GM23338 (cell line): ENCODE data around the gene HBD. TPM values are rescaled to one million over a fixed set of nuclear protein-coding genes. Genes with fewer than 3 reads are reported as not detected.

ENCODE experiments used
- ATAC-seq: fragments of 200-7000 bp; cut with Tn5 transposase; 3 replicates; pipeline ENCODE4 v1.9.1; 2020
- DNase-seq: peaks from one replicate; pipeline ENCODE4 v3.0.0-alpha.2; 2015; ENCODE audit warnings: low spot score
- H2AFZ ChIP-seq: fragments of 200-600 bp; sonication (generic); 2 replicates; pipeline ENCODE4 v1.8.0; 2016; ENCODE audit warnings: antibody characterized with exemption, mild to moderate bottlenecking, moderate library complexity
- H3F3A ChIP-seq: fragments of 200-600 bp; sonication (generic); replicated peaks from 2 replicates; pipeline ENCODE4 v1.8.0; 2017; ENCODE audit warnings: antibody characterized with exemption, mixed run types, low read depth
- H3K27ac ChIP-seq: fragments of 200-600 bp; sonication (generic); 2 replicates; pipeline ENCODE4 v1.6.1; 2016; ENCODE audit warnings: low read depth
- H3K27me3 ChIP-seq: fragments of 200-600 bp; sonication (generic); 2 replicates; pipeline ENCODE4 v1.8.0; 2016; ENCODE audit warnings: mild to moderate bottlenecking, mixed run types, moderate library complexity; ENCODE audit not compliant: insufficient read depth
- H3K36me3 ChIP-seq: fragments of 200-600 bp; sonication (generic); 2 replicates; pipeline ENCODE4 v1.8.0; 2016; ENCODE audit warnings: mild to moderate bottlenecking; ENCODE audit not compliant: insufficient read depth
- H3K4me1 ChIP-seq: fragments of 200-600 bp; sonication (generic); 2 replicates; pipeline ENCODE4 v1.8.0; 2016; ENCODE audit warnings: mild to moderate bottlenecking, moderate library complexity; ENCODE audit not compliant: insufficient read depth
- H3K4me2 ChIP-seq: fragments of 200-600 bp; sonication (generic); 2 replicates; pipeline ENCODE4 v1.7.1; 2017; ENCODE audit warnings: mixed run types
- H3K4me3 ChIP-seq: fragments of 200-600 bp; sonication (generic); 2 replicates; pipeline ENCODE4 v1.6.1; 2016; ENCODE audit warnings: mixed run types
- H3K79me2 ChIP-seq: fragments of 200-600 bp; sonication (generic); replicated peaks from 2 replicates; pipeline ENCODE4 v1.8.0; 2017; ENCODE audit warnings: mild to moderate bottlenecking; ENCODE audit not compliant: insufficient read depth
- H3K9me2 ChIP-seq: fragments of 200-600 bp; sonication (generic); 2 replicates; pipeline ENCODE4 v1.8.0; 2017; ENCODE audit not compliant: insufficient read depth
- H4K20me1 ChIP-seq: fragments of 200-600 bp; sonication (generic); replicated peaks from 2 replicates; pipeline ENCODE4 v1.8.0; 2017; ENCODE audit warnings: mild to moderate bottlenecking; ENCODE audit not compliant: insufficient read depth
- H3K27ac Mint-ChIP-seq: 2 replicates; pipeline ENCODE4 v1.8.0; 2020; ENCODE audit warnings: inconsistent platforms, mild to moderate bottlenecking, moderate library complexity, mixed read lengths
- H3K27me3 Mint-ChIP-seq: 3 replicates; pipeline ENCODE4 v1.8.0; 2022; ENCODE audit warnings: low read depth, mild to moderate bottlenecking, moderate library complexity, mixed read lengths, inconsistent platforms; ENCODE audit not compliant: insufficient read depth, poor library complexity
- H3K36me3 Mint-ChIP-seq: 3 replicates; pipeline ENCODE4 v1.8.0; 2021; ENCODE audit warnings: low read depth, mild to moderate bottlenecking, inconsistent platforms, moderate library complexity, mixed read lengths
- H3K4me1 Mint-ChIP-seq: 3 replicates; pipeline ENCODE4 v1.8.0; 2020; ENCODE audit warnings: mild to moderate bottlenecking, inconsistent platforms, mixed read lengths
- H3K4me3 Mint-ChIP-seq: 3 replicates; pipeline ENCODE4 v1.8.0; 2021; ENCODE audit warnings: moderate library complexity, mild to moderate bottlenecking, inconsistent platforms, mixed read lengths
- H3K9me3 Mint-ChIP-seq: 3 replicates; pipeline ENCODE4 v1.8.0; 2020; ENCODE audit warnings: moderate library complexity, mild to moderate bottlenecking, inconsistent platforms, mixed read lengths
- CREB1 ChIP-seq: fragments of 250-450 bp; sonication (Bioruptor Pico); IDR thresholded peaks from 2 replicates; pipeline ENCODE4 v1.5.0; 2020; ENCODE audit warnings: low read depth, mild to moderate bottlenecking, moderate library complexity
- EZH2 ChIP-seq: fragments of 200-600 bp; sonication (generic); IDR thresholded peaks from one replicate; pipeline ENCODE4 v1.8.0; 2017; ENCODE audit warnings: antibody characterized with exemption, mild to moderate bottlenecking, low read depth; ENCODE audit not compliant: unreplicated experiment
- EZH2phosphoT487 ChIP-seq: fragments of 200-600 bp; sonication (generic); IDR thresholded peaks from one replicate; pipeline ENCODE4 v1.8.1; 2018; ENCODE audit warnings: antibody characterized with exemption; ENCODE audit not compliant: unreplicated experiment
- JUNB ChIP-seq: IDR thresholded peaks from one replicate; pipeline ENCODE4 v1.6.1; 2016; ENCODE audit warnings: antibody characterized with exemption; ENCODE audit not compliant: unreplicated experiment
- NANOG ChIP-seq: IDR thresholded peaks from 2 replicates; pipeline ENCODE4 v1.6.1; 2016; ENCODE audit warnings: antibody characterized with exemption, borderline replicate concordance
- POLR2AphosphoS5 ChIP-seq: IDR thresholded peaks from 2 replicates; pipeline ENCODE4 v1.6.1; 2016; ENCODE audit warnings: antibody characterized with exemption, low read depth
- STAT1 ChIP-seq: IDR thresholded peaks from one replicate; pipeline ENCODE4 v1.6.1; 2016; ENCODE audit warnings: antibody characterized with exemption; ENCODE audit not compliant: unreplicated experiment
- ZNF114 ChIP-seq: fragments of 250-450 bp; sonication (Bioruptor Pico); IDR thresholded peaks from 2 replicates; pipeline ENCODE4 v1.5.0; 2020; ENCODE audit warnings: mild to moderate bottlenecking, moderate library complexity
- ZNF331 ChIP-seq: fragments of 250-450 bp; sonication (Bioruptor Pico); IDR thresholded peaks from 2 replicates; pipeline ENCODE4 v1.5.0; 2020; ENCODE audit warnings: low read depth, mild to moderate bottlenecking, moderate library complexity
- polyA plus RNA-seq: library from polyadenylated mRNA; unstranded; fragments of >200 nt; fragmentation: Nextera tagmentation; extraction: Ambion mirVana; gene quantifications from 2 replicates; pipeline ENCODE4 v1.2.1, GENCODE V29; 2016
- total RNA-seq: library from RNA; depleted of rRNA; stranded (reverse); fragments of >200 nt; shearing (Covaris generic); gene quantifications from 2 replicates; pipeline ENCODE4 v1.2.3, GENCODE V29; 2014
- TF ChIP-seq, protein P1 (sequence below), 2 experiments: fragments of 200-600 bp in 1 of 2; sonication (generic) in 1 of 2; conservative IDR thresholded peaks; 2 replicates each; pipeline versions ENCODE4 v1.5.1 to v1.6.1; 2016 to 2017; ENCODE audit warnings: antibody characterized with exemption in 2 of 2, low read depth in 2 of 2, mild to moderate bottlenecking in 2 of 2, moderate library complexity in 1 of 2
- TF ChIP-seq, protein P2 (sequence below): IDR thresholded peaks from 2 replicates; pipeline ENCODE4 v1.6.1; 2016; ENCODE audit warnings: antibody characterized with exemption
- TF ChIP-seq, protein P3 (sequence below): fragments of 250-450 bp; sonication (Bioruptor Pico); IDR thresholded peaks from 2 replicates; pipeline ENCODE4 v1.5.0; 2020; ENCODE audit warnings: mild to moderate bottlenecking, moderate library complexity
- TF ChIP-seq, protein P4 (sequence below): IDR thresholded peaks from one replicate; pipeline ENCODE4 v1.6.1; 2018; ENCODE audit warnings: antibody characterized with exemption; ENCODE audit not compliant: unreplicated experiment

The HBD gene
- total and polyA plus RNA-seq, 2 experiments from 2014 or later: not detected

- TF ChIP-seq EZH2 (no peak), EZH2phosphoT487 (no peak), JUNB (no peak)
Measured at GRCh38 chr11:5198285-5198684, 36.0 kb downstream of the HBD start (continued).

- H3K27me3 Mint-ChIP-seq: peaks cover 2% of the 10 kb centered on the region
- Histone ChIP-seq H3K4me1 (no peaks in the 10 kb centered on the region), H3K4me3 (no peak overlapping the region), H3K27ac (no peak overlapping the region), H3K79me2 (no peaks in the 10 kb centered on the region), H3F3A (no peaks in the 10 kb centered on the region), H2AFZ (no peak overlapping the region), H3K9me2 (no peaks in the 10 kb centered on the region), H3K36me3 (no peaks in the 10 kb centered on the region), H3K4me2 (no peak overlapping the region), H3K27me3 (no peaks in the 10 kb centered on the region), H4K20me1 (no peaks in the 10 kb centered on the region)
- DNase-seq (no peak), ATAC-seq (no peak)
- no peak overlapping the region for H3K27ac Mint-ChIP-seq
- H3K4me1 Mint-ChIP-seq: peaks cover 8% of the 10 kb centered on the region; the same call in 2 of the 3 replicates
- peaks cover 3% of the 10 kb centered on the region; the same call in 1 of the 3 replicates for H3K9me3 Mint-ChIP-seq
- TF ChIP-seq, protein P1, sequence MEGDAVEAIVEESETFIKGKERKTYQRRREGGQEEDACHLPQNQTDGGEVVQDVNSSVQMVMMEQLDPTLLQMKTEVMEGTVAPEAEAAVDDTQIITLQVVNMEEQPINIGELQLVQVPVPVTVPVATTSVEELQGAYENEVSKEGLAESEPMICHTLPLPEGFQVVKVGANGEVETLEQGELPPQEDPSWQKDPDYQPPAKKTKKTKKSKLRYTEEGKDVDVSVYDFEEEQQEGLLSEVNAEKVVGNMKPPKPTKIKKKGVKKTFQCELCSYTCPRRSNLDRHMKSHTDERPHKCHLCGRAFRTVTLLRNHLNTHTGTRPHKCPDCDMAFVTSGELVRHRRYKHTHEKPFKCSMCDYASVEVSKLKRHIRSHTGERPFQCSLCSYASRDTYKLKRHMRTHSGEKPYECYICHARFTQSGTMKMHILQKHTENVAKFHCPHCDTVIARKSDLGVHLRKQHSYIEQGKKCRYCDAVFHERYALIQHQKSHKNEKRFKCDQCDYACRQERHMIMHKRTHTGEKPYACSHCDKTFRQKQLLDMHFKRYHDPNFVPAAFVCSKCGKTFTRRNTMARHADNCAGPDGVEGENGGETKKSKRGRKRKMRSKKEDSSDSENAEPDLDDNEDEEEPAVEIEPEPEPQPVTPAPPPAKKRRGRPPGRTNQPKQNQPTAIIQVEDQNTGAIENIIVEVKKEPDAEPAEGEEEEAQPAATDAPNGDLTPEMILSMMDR (conservative IDR thresholded peaks at IDR 0.05; ENCODE audit: low read depth in 2 of 2): no peak
- TF ChIP-seq JUNB: no peak
- TF ChIP-seq, protein P2, sequence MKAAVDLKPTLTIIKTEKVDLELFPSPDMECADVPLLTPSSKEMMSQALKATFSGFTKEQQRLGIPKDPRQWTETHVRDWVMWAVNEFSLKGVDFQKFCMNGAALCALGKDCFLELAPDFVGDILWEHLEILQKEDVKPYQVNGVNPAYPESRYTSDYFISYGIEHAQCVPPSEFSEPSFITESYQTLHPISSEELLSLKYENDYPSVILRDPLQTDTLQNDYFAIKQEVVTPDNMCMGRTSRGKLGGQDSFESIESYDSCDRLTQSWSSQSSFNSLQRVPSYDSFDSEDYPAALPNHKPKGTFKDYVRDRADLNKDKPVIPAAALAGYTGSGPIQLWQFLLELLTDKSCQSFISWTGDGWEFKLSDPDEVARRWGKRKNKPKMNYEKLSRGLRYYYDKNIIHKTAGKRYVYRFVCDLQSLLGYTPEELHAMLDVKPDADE: no peak
- no peak for TF ChIP-seq ZNF114
- no peak for TF ChIP-seq ZNF331 (CRISPR knock-in tag)
- TF ChIP-seq, protein P3, sequence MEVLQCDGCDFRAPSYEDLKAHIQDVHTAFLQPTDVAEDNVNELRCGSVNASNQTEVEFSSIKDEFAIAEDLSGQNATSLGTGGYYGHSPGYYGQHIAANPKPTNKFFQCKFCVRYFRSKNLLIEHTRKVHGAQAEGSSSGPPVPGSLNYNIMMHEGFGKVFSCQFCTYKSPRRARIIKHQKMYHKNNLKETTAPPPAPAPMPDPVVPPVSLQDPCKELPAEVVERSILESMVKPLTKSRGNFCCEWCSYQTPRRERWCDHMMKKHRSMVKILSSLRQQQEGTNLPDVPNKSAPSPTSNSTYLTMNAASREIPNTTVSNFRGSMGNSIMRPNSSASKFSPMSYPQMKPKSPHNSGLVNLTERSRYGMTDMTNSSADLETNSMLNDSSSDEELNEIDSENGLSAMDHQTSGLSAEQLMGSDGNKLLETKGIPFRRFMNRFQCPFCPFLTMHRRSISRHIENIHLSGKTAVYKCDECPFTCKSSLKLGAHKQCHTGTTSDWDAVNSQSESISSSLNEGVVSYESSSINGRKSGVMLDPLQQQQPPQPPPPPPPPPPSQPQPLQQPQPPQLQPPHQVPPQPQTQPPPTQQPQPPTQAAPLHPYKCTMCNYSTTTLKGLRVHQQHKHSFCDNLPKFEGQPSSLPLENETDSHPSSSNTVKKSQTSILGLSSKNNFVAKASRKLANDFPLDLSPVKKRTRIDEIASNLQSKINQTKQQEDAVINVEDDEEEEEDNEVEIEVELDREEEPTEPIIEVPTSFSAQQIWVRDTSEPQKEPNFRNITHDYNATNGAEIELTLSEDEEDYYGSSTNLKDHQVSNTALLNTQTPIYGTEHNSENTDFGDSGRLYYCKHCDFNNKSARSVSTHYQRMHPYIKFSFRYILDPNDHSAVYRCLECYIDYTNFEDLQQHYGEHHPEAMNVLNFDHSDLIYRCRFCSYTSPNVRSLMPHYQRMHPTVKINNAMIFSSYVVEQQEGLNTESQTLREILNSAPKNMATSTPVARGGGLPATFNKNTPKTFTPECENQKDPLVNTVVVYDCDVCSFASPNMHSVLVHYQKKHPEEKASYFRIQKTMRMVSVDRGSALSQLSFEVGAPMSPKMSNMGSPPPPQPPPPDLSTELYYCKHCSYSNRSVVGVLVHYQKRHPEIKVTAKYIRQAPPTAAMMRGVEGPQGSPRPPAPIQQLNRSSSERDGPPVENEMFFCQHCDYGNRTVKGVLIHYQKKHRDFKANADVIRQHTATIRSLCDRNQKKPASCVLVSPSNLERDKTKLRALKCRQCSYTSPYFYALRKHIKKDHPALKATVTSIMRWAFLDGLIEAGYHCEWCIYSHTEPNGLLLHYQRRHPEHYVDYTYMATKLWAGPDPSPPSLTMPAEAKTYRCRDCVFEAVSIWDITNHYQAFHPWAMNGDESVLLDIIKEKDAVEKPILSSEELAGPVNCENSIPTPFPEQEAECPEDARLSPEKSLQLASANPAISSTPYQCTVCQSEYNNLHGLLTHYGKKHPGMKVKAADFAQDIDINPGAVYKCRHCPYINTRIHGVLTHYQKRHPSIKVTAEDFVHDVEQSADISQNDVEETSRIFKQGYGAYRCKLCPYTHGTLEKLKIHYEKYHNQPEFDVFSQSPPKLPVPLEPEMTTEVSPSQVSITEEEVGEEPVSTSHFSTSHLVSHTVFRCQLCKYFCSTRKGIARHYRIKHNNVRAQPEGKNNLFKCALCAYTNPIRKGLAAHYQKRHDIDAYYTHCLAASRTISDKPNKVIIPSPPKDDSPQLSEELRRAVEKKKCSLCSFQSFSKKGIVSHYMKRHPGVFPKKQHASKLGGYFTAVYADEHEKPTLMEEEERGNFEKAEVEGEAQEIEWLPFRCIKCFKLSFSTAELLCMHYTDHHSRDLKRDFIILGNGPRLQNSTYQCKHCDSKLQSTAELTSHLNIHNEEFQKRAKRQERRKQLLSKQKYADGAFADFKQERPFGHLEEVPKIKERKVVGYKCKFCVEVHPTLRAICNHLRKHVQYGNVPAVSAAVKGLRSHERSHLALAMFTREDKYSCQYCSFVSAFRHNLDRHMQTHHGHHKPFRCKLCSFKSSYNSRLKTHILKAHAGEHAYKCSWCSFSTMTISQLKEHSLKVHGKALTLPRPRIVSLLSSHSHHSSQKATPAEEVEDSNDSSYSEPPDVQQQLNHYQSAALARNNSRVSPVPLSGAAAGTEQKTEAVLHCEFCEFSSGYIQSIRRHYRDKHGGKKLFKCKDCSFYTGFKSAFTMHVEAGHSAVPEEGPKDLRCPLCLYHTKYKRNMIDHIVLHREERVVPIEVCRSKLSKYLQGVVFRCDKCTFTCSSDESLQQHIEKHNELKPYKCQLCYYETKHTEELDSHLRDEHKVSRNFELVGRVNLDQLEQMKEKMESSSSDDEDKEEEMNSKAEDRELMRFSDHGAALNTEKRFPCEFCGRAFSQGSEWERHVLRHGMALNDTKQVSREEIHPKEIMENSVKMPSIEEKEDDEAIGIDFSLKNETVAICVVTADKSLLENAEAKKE: no peak
- TF ChIP-seq CREB1 (CRISPR knock-in tag): no peak
- TF ChIP-seq STAT1: no peak
- no peak for TF ChIP-seq EZH2phosphoT487
- no peak for TF ChIP-seq POLR2AphosphoS5
- no peak for TF ChIP-seq EZH2
- no peak for TF ChIP-seq NANOG
- TF ChIP-seq, protein P4, sequence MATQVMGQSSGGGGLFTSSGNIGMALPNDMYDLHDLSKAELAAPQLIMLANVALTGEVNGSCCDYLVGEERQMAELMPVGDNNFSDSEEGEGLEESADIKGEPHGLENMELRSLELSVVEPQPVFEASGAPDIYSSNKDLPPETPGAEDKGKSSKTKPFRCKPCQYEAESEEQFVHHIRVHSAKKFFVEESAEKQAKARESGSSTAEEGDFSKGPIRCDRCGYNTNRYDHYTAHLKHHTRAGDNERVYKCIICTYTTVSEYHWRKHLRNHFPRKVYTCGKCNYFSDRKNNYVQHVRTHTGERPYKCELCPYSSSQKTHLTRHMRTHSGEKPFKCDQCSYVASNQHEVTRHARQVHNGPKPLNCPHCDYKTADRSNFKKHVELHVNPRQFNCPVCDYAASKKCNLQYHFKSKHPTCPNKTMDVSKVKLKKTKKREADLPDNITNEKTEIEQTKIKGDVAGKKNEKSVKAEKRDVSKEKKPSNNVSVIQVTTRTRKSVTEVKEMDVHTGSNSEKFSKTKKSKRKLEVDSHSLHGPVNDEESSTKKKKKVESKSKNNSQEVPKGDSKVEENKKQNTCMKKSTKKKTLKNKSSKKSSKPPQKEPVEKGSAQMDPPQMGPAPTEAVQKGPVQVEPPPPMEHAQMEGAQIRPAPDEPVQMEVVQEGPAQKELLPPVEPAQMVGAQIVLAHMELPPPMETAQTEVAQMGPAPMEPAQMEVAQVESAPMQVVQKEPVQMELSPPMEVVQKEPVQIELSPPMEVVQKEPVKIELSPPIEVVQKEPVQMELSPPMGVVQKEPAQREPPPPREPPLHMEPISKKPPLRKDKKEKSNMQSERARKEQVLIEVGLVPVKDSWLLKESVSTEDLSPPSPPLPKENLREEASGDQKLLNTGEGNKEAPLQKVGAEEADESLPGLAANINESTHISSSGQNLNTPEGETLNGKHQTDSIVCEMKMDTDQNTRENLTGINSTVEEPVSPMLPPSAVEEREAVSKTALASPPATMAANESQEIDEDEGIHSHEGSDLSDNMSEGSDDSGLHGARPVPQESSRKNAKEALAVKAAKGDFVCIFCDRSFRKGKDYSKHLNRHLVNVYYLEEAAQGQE: no peak
- H3K4me3 Mint-ChIP-seq: no peak overlapping the region
- no peaks in the 10 kb centered on the region for H3K36me3 Mint-ChIP-seq
Measured at GRCh38 chr11:5197536-5197935, 36.7 kb downstream of the HBD start.
